GM23338 (cell line): ENCODE data around the gene DMD. TPM values are rescaled to one million over a fixed set of nuclear protein-coding genes. Genes with fewer than 3 reads are reported as not detected.

ENCODE experiments used
- ATAC-seq: fragments of 200-7000 bp; cut with Tn5 transposase; 3 replicates; pipeline ENCODE4 v1.9.1; 2020
- DNase-seq: peaks from one replicate; pipeline ENCODE4 v3.0.0-alpha.2; 2015; ENCODE audit warnings: low spot score
- H2AFZ ChIP-seq: fragments of 200-600 bp; sonication (generic); 2 replicates; pipeline ENCODE4 v1.8.0; 2016; ENCODE audit warnings: antibody characterized with exemption, mild to moderate bottlenecking, moderate library complexity
- H3F3A ChIP-seq: fragments of 200-600 bp; sonication (generic); replicated peaks from 2 replicates; pipeline ENCODE4 v1.8.0; 2017; ENCODE audit warnings: antibody characterized with exemption, mixed run types, low read depth
- H3K27ac ChIP-seq: fragments of 200-600 bp; sonication (generic); 2 replicates; pipeline ENCODE4 v1.6.1; 2016; ENCODE audit warnings: low read depth
- H3K27me3 ChIP-seq: fragments of 200-600 bp; sonication (generic); 2 replicates; pipeline ENCODE4 v1.8.0; 2016; ENCODE audit warnings: mild to moderate bottlenecking, mixed run types, moderate library complexity; ENCODE audit not compliant: insufficient read depth
- H3K36me3 ChIP-seq: fragments of 200-600 bp; sonication (generic); 2 replicates; pipeline ENCODE4 v1.8.0; 2016; ENCODE audit warnings: mild to moderate bottlenecking; ENCODE audit not compliant: insufficient read depth
- H3K4me1 ChIP-seq: fragments of 200-600 bp; sonication (generic); 2 replicates; pipeline ENCODE4 v1.8.0; 2016; ENCODE audit warnings: mild to moderate bottlenecking, moderate library complexity; ENCODE audit not compliant: insufficient read depth
- H3K4me2 ChIP-seq: fragments of 200-600 bp; sonication (generic); 2 replicates; pipeline ENCODE4 v1.7.1; 2017; ENCODE audit warnings: mixed run types
- H3K4me3 ChIP-seq: fragments of 200-600 bp; sonication (generic); 2 replicates; pipeline ENCODE4 v1.6.1; 2016; ENCODE audit warnings: mixed run types
- H3K79me2 ChIP-seq: fragments of 200-600 bp; sonication (generic); replicated peaks from 2 replicates; pipeline ENCODE4 v1.8.0; 2017; ENCODE audit warnings: mild to moderate bottlenecking; ENCODE audit not compliant: insufficient read depth
- H3K9me2 ChIP-seq: fragments of 200-600 bp; sonication (generic); 2 replicates; pipeline ENCODE4 v1.8.0; 2017; ENCODE audit not compliant: insufficient read depth
- H4K20me1 ChIP-seq: fragments of 200-600 bp; sonication (generic); replicated peaks from 2 replicates; pipeline ENCODE4 v1.8.0; 2017; ENCODE audit warnings: mild to moderate bottlenecking; ENCODE audit not compliant: insufficient read depth
- H3K27ac Mint-ChIP-seq: 2 replicates; pipeline ENCODE4 v1.8.0; 2020; ENCODE audit warnings: inconsistent platforms, mild to moderate bottlenecking, moderate library complexity, mixed read lengths
- H3K27me3 Mint-ChIP-seq: 3 replicates; pipeline ENCODE4 v1.8.0; 2022; ENCODE audit warnings: low read depth, mild to moderate bottlenecking, moderate library complexity, mixed read lengths, inconsistent platforms; ENCODE audit not compliant: insufficient read depth, poor library complexity
- H3K36me3 Mint-ChIP-seq: 3 replicates; pipeline ENCODE4 v1.8.0; 2021; ENCODE audit warnings: low read depth, mild to moderate bottlenecking, inconsistent platforms, moderate library complexity, mixed read lengths
- H3K4me1 Mint-ChIP-seq: 3 replicates; pipeline ENCODE4 v1.8.0; 2020; ENCODE audit warnings: mild to moderate bottlenecking, inconsistent platforms, mixed read lengths
- H3K4me3 Mint-ChIP-seq: 3 replicates; pipeline ENCODE4 v1.8.0; 2021; ENCODE audit warnings: moderate library complexity, mild to moderate bottlenecking, inconsistent platforms, mixed read lengths
- H3K9me3 Mint-ChIP-seq: 3 replicates; pipeline ENCODE4 v1.8.0; 2020; ENCODE audit warnings: moderate library complexity, mild to moderate bottlenecking, inconsistent platforms, mixed read lengths
- CREB1 ChIP-seq: fragments of 250-450 bp; sonication (Bioruptor Pico); IDR thresholded peaks from 2 replicates; pipeline ENCODE4 v1.5.0; 2020; ENCODE audit warnings: low read depth, mild to moderate bottlenecking, moderate library complexity
- EZH2 ChIP-seq: fragments of 200-600 bp; sonication (generic); IDR thresholded peaks from one replicate; pipeline ENCODE4 v1.8.0; 2017; ENCODE audit warnings: antibody characterized with exemption, mild to moderate bottlenecking, low read depth; ENCODE audit not compliant: unreplicated experiment
- JUNB ChIP-seq: IDR thresholded peaks from one replicate; pipeline ENCODE4 v1.6.1; 2016; ENCODE audit warnings: antibody characterized with exemption; ENCODE audit not compliant: unreplicated experiment
- NANOG ChIP-seq: IDR thresholded peaks from 2 replicates; pipeline ENCODE4 v1.6.1; 2016; ENCODE audit warnings: antibody characterized with exemption, borderline replicate concordance
- ZNF114 ChIP-seq: fragments of 250-450 bp; sonication (Bioruptor Pico); IDR thresholded peaks from 2 replicates; pipeline ENCODE4 v1.5.0; 2020; ENCODE audit warnings: mild to moderate bottlenecking, moderate library complexity
- polyA plus RNA-seq: library from polyadenylated mRNA; unstranded; fragments of >200 nt; fragmentation: Nextera tagmentation; extraction: Ambion mirVana; gene quantifications from 2 replicates; pipeline ENCODE4 v1.2.1, GENCODE V29; 2016
- total RNA-seq: library from RNA; depleted of rRNA; stranded (reverse); fragments of >200 nt; shearing (Covaris generic); gene quantifications from 2 replicates; pipeline ENCODE4 v1.2.3, GENCODE V29; 2014
- TF ChIP-seq, protein P1 (sequence below): fragments of 250-450 bp; sonication (Bioruptor Pico); IDR thresholded peaks from 2 replicates; pipeline ENCODE4 v1.5.0; 2020; ENCODE audit warnings: mild to moderate bottlenecking, moderate library complexity
- TF ChIP-seq, protein P2 (sequence below), 2 experiments: fragments of 200-600 bp in 1 of 2; sonication (generic) in 1 of 2; conservative IDR thresholded peaks; 2 replicates each; pipeline versions ENCODE4 v1.5.1 to v1.6.1; 2016 to 2017; ENCODE audit warnings: antibody characterized with exemption in 2 of 2, low read depth in 2 of 2, mild to moderate bottlenecking in 2 of 2, moderate library complexity in 1 of 2
- TF ChIP-seq, protein P3 (sequence below): IDR thresholded peaks from 2 replicates; pipeline ENCODE4 v1.6.1; 2016; ENCODE audit warnings: antibody characterized with exemption

Gene DMD
- total and polyA plus RNA-seq, 2 experiments from 2014 or later, result 4.5 to 7.6 TPM

DNA sequence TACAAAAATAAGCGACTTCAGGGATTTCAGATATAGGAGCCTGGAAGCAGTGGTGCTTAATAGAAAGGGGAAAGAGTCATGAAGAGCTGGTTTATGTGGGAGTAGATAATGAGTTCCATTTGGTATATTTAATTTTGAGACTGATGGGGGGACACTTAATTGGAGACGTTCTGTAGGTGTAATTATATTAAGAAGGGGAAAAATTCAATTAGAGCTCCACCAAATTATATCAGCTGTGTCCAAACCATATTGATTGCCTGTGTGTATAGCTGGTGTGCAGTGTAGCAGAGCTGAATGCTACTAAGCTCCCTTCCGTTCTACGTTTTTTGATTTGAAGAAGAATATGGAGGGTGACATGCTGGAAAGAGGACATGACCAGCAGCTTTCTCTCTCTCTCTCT is 282.3 kb downstream of the DMD start:
- Histone ChIP-seq H3K4me1 (no peaks in the 10 kb centered on the region), H3F3A (no peaks in the 10 kb centered on the region), H3K9me2 (no peaks in the 10 kb centered on the region), H3K4me3 (no peak overlapping the region), H4K20me1 (no peaks in the 10 kb centered on the region), H3K27ac (no peak overlapping the region), H3K36me3 (no peaks in the 10 kb centered on the region), H3K27me3 (no peaks in the 10 kb centered on the region), H3K4me2 (no peak overlapping the region), H3K79me2 (no peaks in the 10 kb centered on the region), H2AFZ (no peak overlapping the region)
- TF ChIP-seq JUNB (no peak), EZH2 (no peak), CREB1 (no peak), ZNF114 (no peak), NANOG (no peak)
- TF ChIP-seq, protein P1, sequence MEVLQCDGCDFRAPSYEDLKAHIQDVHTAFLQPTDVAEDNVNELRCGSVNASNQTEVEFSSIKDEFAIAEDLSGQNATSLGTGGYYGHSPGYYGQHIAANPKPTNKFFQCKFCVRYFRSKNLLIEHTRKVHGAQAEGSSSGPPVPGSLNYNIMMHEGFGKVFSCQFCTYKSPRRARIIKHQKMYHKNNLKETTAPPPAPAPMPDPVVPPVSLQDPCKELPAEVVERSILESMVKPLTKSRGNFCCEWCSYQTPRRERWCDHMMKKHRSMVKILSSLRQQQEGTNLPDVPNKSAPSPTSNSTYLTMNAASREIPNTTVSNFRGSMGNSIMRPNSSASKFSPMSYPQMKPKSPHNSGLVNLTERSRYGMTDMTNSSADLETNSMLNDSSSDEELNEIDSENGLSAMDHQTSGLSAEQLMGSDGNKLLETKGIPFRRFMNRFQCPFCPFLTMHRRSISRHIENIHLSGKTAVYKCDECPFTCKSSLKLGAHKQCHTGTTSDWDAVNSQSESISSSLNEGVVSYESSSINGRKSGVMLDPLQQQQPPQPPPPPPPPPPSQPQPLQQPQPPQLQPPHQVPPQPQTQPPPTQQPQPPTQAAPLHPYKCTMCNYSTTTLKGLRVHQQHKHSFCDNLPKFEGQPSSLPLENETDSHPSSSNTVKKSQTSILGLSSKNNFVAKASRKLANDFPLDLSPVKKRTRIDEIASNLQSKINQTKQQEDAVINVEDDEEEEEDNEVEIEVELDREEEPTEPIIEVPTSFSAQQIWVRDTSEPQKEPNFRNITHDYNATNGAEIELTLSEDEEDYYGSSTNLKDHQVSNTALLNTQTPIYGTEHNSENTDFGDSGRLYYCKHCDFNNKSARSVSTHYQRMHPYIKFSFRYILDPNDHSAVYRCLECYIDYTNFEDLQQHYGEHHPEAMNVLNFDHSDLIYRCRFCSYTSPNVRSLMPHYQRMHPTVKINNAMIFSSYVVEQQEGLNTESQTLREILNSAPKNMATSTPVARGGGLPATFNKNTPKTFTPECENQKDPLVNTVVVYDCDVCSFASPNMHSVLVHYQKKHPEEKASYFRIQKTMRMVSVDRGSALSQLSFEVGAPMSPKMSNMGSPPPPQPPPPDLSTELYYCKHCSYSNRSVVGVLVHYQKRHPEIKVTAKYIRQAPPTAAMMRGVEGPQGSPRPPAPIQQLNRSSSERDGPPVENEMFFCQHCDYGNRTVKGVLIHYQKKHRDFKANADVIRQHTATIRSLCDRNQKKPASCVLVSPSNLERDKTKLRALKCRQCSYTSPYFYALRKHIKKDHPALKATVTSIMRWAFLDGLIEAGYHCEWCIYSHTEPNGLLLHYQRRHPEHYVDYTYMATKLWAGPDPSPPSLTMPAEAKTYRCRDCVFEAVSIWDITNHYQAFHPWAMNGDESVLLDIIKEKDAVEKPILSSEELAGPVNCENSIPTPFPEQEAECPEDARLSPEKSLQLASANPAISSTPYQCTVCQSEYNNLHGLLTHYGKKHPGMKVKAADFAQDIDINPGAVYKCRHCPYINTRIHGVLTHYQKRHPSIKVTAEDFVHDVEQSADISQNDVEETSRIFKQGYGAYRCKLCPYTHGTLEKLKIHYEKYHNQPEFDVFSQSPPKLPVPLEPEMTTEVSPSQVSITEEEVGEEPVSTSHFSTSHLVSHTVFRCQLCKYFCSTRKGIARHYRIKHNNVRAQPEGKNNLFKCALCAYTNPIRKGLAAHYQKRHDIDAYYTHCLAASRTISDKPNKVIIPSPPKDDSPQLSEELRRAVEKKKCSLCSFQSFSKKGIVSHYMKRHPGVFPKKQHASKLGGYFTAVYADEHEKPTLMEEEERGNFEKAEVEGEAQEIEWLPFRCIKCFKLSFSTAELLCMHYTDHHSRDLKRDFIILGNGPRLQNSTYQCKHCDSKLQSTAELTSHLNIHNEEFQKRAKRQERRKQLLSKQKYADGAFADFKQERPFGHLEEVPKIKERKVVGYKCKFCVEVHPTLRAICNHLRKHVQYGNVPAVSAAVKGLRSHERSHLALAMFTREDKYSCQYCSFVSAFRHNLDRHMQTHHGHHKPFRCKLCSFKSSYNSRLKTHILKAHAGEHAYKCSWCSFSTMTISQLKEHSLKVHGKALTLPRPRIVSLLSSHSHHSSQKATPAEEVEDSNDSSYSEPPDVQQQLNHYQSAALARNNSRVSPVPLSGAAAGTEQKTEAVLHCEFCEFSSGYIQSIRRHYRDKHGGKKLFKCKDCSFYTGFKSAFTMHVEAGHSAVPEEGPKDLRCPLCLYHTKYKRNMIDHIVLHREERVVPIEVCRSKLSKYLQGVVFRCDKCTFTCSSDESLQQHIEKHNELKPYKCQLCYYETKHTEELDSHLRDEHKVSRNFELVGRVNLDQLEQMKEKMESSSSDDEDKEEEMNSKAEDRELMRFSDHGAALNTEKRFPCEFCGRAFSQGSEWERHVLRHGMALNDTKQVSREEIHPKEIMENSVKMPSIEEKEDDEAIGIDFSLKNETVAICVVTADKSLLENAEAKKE (CRISPR knock-in tag), result no peak
- TF ChIP-seq, protein P2, sequence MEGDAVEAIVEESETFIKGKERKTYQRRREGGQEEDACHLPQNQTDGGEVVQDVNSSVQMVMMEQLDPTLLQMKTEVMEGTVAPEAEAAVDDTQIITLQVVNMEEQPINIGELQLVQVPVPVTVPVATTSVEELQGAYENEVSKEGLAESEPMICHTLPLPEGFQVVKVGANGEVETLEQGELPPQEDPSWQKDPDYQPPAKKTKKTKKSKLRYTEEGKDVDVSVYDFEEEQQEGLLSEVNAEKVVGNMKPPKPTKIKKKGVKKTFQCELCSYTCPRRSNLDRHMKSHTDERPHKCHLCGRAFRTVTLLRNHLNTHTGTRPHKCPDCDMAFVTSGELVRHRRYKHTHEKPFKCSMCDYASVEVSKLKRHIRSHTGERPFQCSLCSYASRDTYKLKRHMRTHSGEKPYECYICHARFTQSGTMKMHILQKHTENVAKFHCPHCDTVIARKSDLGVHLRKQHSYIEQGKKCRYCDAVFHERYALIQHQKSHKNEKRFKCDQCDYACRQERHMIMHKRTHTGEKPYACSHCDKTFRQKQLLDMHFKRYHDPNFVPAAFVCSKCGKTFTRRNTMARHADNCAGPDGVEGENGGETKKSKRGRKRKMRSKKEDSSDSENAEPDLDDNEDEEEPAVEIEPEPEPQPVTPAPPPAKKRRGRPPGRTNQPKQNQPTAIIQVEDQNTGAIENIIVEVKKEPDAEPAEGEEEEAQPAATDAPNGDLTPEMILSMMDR (conservative IDR thresholded peaks at IDR 0.05; ENCODE audit: low read depth in 2 of 2), result no peak
- TF ChIP-seq, protein P3, sequence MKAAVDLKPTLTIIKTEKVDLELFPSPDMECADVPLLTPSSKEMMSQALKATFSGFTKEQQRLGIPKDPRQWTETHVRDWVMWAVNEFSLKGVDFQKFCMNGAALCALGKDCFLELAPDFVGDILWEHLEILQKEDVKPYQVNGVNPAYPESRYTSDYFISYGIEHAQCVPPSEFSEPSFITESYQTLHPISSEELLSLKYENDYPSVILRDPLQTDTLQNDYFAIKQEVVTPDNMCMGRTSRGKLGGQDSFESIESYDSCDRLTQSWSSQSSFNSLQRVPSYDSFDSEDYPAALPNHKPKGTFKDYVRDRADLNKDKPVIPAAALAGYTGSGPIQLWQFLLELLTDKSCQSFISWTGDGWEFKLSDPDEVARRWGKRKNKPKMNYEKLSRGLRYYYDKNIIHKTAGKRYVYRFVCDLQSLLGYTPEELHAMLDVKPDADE, result no peak
- no peaks in the 10 kb centered on the region for H3K27me3 Mint-ChIP-seq
- no peak overlapping the region for H3K4me3 Mint-ChIP-seq
- DNase-seq (no peak), ATAC-seq (no peak)
- H3K36me3 Mint-ChIP-seq, result no peaks in the 10 kb centered on the region
- H3K9me3 Mint-ChIP-seq, result no peaks in the 10 kb centered on the region
- no peak overlapping the region for H3K27ac Mint-ChIP-seq
- 0 out of 3 replicates have a peak, but pooled peaks cover 3% of the 10 kb centered on the region for H3K4me1 Mint-ChIP-seq
